ENCODE results near the gene ZFYVE1. TPM values are rescaled to one million over a fixed set of nuclear protein-coding genes. Genes with fewer than 3 reads are reported as not detected.

ZFYVE1 gene
- total RNA-seq, 2 experiments from 2014 or later: 7.2 to 10.4 TPM

DNA sequence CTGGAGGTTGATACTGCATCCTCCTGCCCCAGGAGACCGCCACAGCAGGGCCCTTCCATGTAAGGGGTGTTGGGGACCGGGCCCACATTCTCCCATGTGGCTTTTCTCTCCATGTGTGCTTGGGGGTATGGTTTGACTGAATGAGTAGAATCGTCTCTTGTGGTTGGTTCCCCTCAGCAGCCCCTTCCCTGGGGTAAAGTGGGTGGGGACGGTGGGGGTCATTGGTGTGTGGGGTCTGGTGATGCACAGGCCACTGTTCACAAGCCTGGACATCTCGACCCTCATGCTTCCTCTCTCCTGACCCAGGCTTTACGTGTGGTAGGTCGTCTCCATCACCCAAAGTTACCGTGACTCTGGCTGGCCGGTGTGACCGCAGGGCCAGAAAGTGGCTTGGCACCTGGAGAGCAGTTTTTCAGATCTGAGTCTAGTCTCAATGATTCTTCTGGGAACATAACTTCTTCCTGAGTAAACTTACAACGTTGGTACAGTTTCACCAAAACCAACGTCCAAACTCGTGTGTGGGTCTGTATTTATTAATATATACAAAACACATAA is 83.0 kb downstream of the ZFYVE1 start:
- CTCF ChIA-PET: interaction anchor here (2.6 kb wide), 1 partner anchor 430 kb away, joined by 10 read pairs; no protein-coding TSS in a partner anchor
- Mint-ChIP-seq H3K4me3 (no peak overlapping the region), H3K27ac (no peak overlapping the region), H3K4me1 (ENCODE audit: low read depth) (peaks cover 14% of the 10 kb centered on the region), H3K9me3 (no peaks in the 10 kb centered on the region), H3K27me3 (no peaks in the 10 kb centered on the region), H3K36me3 (ENCODE audit: low read depth) (peaks cover 28% of the 10 kb centered on the region)
- TF ChIP-seq, protein P1, sequence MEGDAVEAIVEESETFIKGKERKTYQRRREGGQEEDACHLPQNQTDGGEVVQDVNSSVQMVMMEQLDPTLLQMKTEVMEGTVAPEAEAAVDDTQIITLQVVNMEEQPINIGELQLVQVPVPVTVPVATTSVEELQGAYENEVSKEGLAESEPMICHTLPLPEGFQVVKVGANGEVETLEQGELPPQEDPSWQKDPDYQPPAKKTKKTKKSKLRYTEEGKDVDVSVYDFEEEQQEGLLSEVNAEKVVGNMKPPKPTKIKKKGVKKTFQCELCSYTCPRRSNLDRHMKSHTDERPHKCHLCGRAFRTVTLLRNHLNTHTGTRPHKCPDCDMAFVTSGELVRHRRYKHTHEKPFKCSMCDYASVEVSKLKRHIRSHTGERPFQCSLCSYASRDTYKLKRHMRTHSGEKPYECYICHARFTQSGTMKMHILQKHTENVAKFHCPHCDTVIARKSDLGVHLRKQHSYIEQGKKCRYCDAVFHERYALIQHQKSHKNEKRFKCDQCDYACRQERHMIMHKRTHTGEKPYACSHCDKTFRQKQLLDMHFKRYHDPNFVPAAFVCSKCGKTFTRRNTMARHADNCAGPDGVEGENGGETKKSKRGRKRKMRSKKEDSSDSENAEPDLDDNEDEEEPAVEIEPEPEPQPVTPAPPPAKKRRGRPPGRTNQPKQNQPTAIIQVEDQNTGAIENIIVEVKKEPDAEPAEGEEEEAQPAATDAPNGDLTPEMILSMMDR (IDR thresholded peaks at IDR 0.05): no peak
- intact Hi-C loops (cut with micrococcal nuclease): no loop called here
- no peak for DNase-seq
- POLR2A ChIA-PET: no interaction called here
- ATAC-seq: no peak

GRCh38 chr14:72942934-72943333 is 84.0 kb downstream of the ZFYVE1 start:
- TF ChIP-seq, protein P1 (IDR thresholded peaks at IDR 0.05): no peak
- DNase-seq: no peak
- ChIA-PET CTCF (interaction anchor here (2.6 kb wide), 1 partner anchor 429 kb away, joined by 10 read pairs; no protein-coding TSS in a partner anchor), POLR2A (interaction anchor here (1.1 to 1.2 kb wide), 2 partner anchors 15 to 116 kb away, joined by 3 to 4 read pairs; partner anchors contain the start of gene RBM25)
- peaks cover 12% of the 10 kb centered on the region for H3K4me1 Mint-ChIP-seq (ENCODE audit: low read depth)
- intact Hi-C loops (cut with micrococcal nuclease): no loop called here
- H3K9me3 Mint-ChIP-seq: no peaks in the 10 kb centered on the region
- H3K27me3 Mint-ChIP-seq: no peaks in the 10 kb centered on the region
- no peak overlapping the region for H3K4me3 Mint-ChIP-seq
- H3K36me3 Mint-ChIP-seq (ENCODE audit: low read depth): peaks cover 31% of the 10 kb centered on the region
- no peak overlapping the region for H3K27ac Mint-ChIP-seq
- ATAC-seq: no peak

- ATAC-seq (no peak), DNase-seq (no peak)
- peaks cover 17% of the 10 kb centered on the region for H3K4me1 Mint-ChIP-seq (ENCODE audit: low read depth)
- H3K4me3 Mint-ChIP-seq: no peak overlapping the region
- TF ChIP-seq, protein P1 (IDR thresholded peaks at IDR 0.05): no peak
- no peaks in the 10 kb centered on the region for H3K9me3 Mint-ChIP-seq
- H3K36me3 Mint-ChIP-seq (ENCODE audit: low read depth): peaks cover 36% of the 10 kb centered on the region
- H3K27me3 Mint-ChIP-seq: no peaks in the 10 kb centered on the region
- CTCF ChIA-PET: no interaction called here
- POLR2A ChIA-PET: interaction anchor here (1.2 kb wide), 1 partner anchor 117 kb away, joined by 4 read pairs; the partner anchor contains the start of gene RBM25
- no peak overlapping the region for H3K27ac Mint-ChIP-seq
- intact Hi-C loops (cut with micrococcal nuclease): no loop called here
Observed at GRCh38 chr14:72941286-72941985, 85.5 kb downstream of the ZFYVE1 start.

- Mint-ChIP-seq H3K9me3 (no peaks in the 10 kb centered on the region), H3K4me3 (no peak overlapping the region), H3K4me1 (ENCODE audit: low read depth) (peaks cover 17% of the 10 kb centered on the region), H3K36me3 (ENCODE audit: low read depth) (peaks cover 36% of the 10 kb centered on the region), H3K27ac (no peak overlapping the region), H3K27me3 (no peaks in the 10 kb centered on the region)
- no peak for DNase-seq
- POLR2A ChIA-PET: no interaction called here
- TF ChIP-seq, protein P1 (IDR thresholded peaks at IDR 0.05): no peak
- CTCF ChIA-PET: interaction anchor here (7.1 kb wide), 1 partner anchor 9 kb away, joined by 41 read pairs; no protein-coding TSS in a partner anchor
- no peak for ATAC-seq
- intact Hi-C loops (cut with micrococcal nuclease): no loop called here
Observed at GRCh38 chr14:72939630-72940029, 87.3 kb downstream of the ZFYVE1 start.

DNA sequence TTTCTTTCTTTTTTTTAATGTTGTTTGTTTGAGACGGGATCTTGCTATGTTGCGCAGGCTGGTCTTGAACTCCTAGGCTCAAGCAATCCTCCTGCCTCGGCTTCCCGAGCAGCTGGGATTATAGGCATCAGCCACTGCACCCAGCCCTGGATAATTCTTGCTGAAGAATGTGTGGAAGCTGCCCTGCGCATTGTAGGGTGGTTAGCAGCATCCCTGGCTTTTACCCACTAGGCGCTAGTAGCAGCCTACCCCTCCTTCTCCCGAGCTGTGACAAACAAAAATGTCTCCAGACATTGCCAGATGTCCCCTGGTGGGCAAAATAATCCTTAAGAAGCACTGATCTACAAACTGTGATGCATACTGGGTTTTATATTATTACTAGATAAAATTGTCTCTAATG is 94.0 kb downstream of the ZFYVE1 start:
- POLR2A ChIA-PET: no interaction called here
- no peaks in the 10 kb centered on the region for H3K9me3 Mint-ChIP-seq

More for the DNA sequence above, 94.0 kb downstream of the ZFYVE1 start:
- H3K4me3 Mint-ChIP-seq: no peak overlapping the region
- ATAC-seq (no peak), DNase-seq (no peak)
- intact Hi-C loops (cut with micrococcal nuclease): no loop called here
- TF ChIP-seq, protein P1 (IDR thresholded peaks at IDR 0.05): no peak
- H3K27ac Mint-ChIP-seq: no peak overlapping the region
- H3K27me3 Mint-ChIP-seq: no peaks in the 10 kb centered on the region
- CTCF ChIA-PET: interaction anchor here (1.3 kb wide), 1 partner anchor 16 kb away, joined by 3 read pairs; no protein-coding TSS in a partner anchor
- peaks cover 14% of the 10 kb centered on the region for H3K36me3 Mint-ChIP-seq (ENCODE audit: low read depth)
- H3K4me1 Mint-ChIP-seq (ENCODE audit: low read depth): peaks cover 26% of the 10 kb centered on the region
